HG03432 (cell line): ENCODE measurements around the gene FAM174C.

Experiments used
- ATAC-seq: cut with Tn5 transposase; IDR thresholded peaks from one replicate; pipeline ENCODE4 v1.9.1; 2021; ENCODE audit warnings: mild to moderate bottlenecking, moderate library complexity; ENCODE audit not compliant: unreplicated experiment

FAM174C gene

GRCh38 chr19:1284979-1285736 lies 9.8 kb downstream of the FAM174C start:
- no peak for ATAC-seq

DNA sequence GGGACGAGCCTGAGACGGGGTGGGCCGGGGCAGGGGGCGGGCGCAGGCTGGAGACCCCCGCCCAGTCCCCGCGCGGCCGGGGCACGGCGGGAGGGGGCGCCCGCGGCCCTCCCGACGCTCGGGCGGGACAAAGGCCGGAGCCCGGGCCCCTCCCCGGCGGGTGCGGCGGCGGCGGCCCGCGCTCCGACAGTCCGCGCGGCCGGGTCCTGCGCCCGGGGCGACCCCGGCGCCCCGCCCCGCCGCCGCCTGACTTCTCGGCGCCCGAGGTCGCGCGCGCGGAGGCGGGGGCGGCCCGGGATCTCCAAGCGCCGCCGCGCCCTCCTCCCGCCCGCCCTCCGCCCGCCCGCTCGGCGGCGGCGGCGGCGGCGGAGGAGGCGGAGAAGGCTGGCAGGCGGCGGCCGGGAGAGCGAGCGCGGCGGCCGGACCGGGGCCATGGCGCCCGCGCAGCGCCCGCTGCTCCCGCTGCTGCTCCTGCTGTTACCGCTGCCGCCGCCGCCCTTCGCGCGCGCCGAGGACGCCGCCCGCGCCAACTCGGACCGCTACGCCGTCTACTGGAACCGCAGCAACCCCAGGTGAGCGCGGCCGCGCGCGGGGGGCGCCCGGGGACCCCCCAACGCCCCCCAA lies 10.5 kb downstream of the FAM174C start, which contains the start of gene EFNA2:
TSS of gene EFNA2 (plus strand) at position 137 of the 624 bp plus-strand sequence. CDS start at position 433, 296 bp downstream.
- ATAC-seq: no peak

- ATAC-seq: no peak
These were observed 11.4 kb downstream of the FAM174C start for GRCh38 chr19:1286487-1287353.

GRCh38 chr19:1287354-1288225 lies 12.3 kb downstream of the FAM174C start:
- no peak for ATAC-seq

DNA sequence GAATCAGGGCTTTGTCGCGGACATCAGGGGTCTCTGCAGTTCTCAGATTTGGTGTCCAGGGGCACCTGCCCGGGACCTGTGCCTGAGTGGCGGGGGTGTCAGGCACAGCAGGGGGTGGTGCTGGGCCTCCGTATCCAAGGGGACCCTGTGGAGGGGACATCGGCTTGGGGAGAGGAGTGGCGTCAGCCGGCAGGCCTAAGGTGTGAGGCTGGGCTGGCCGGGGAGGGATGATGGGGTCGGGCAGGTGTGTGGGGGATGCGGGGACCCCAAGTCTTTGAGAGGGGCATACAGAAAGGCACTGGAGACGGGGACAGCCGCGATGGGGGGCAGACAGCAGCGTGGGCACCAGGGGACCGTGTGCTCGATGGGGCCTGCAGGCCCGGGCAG lies 12.9 kb downstream of the FAM174C start:
- ATAC-seq: no peak

DNA sequence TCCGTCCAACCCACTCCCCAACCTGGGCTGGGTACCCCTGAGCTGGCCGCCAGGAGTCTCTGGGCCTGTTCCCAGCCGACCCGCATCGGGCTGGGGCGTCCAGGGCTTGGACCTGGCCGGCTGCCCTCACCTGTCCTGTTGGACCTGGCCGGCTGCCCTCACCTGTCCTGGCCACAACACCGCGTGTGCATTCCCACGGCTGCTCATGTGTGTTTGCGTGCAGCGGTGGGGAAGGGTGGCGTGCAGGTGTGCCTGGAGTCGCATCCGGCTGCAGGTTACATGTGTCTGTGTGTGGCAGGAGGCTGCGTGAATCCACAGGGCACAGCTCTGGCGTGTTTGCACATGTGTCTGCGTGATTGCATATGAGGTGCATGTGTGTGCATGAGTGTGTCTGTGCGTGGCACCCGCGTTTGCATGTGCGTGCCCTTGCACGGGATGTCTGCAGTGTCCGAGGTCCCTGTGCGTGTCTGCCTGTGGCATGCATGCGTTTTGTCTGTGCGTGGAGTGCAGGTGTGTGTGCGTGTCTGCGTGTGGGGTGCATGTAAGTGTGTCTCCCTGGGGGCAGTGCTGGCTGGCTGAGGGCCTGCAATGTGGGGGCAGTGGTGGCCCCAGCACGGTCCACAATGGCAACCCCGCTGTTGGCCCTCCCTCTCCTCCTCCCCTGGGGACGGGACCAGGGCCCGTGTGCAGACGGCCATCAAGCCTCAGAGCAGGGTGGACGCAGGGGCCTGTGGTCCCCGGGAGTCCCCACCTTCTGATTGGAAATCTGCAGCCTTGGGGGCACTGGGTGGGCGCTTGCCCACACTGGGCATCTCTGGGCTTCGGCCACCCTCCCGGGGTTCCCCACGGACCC lies 13.7 kb downstream of the FAM174C start:
- no peak for ATAC-seq

DNA sequence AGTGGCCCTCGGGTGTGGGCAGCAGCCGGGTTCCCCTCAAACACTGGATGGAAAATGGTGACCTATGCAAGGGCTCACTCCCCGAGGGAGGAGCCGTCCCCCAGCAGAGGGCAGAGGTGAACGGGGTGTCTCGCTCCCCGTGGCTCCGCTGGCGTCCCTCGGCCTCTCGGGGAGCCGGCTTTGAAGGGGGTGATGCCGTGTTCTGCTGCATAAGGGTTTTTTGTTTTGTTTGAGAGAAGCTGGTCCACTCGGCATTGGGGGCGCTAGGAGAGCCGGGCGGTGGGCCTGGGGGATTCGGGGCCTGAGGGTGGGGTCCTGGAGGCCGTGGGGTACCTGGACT lies 14.3 kb downstream of the FAM174C start:
- ATAC-seq: no peak

DNA sequence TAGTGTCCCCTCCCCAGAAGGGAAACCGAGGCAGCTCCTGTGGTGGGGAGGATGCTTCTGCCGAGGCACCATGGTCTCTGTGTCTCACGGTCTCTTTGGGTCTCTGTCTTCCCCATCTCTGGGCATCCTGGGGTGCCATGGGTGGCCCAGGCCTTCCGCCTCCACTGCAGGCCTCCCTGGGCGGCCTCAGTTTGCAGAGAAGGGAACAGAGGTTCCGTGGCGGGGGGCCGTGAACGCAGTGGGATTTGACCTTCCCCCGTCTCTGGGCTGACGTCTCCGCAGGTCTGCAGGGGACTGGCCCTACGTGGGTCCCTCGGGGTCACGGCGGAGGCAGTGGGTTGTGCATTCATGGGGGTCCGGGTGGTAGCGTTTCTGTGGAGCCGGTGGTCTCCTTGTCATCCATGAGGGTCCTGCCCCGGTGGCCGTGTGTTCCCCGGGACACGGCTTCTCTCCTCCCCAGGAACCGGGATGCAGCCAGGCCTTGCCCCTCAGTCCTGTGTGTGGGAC lies 14.9 kb downstream of the FAM174C start:
- ATAC-seq: no peak

DNA sequence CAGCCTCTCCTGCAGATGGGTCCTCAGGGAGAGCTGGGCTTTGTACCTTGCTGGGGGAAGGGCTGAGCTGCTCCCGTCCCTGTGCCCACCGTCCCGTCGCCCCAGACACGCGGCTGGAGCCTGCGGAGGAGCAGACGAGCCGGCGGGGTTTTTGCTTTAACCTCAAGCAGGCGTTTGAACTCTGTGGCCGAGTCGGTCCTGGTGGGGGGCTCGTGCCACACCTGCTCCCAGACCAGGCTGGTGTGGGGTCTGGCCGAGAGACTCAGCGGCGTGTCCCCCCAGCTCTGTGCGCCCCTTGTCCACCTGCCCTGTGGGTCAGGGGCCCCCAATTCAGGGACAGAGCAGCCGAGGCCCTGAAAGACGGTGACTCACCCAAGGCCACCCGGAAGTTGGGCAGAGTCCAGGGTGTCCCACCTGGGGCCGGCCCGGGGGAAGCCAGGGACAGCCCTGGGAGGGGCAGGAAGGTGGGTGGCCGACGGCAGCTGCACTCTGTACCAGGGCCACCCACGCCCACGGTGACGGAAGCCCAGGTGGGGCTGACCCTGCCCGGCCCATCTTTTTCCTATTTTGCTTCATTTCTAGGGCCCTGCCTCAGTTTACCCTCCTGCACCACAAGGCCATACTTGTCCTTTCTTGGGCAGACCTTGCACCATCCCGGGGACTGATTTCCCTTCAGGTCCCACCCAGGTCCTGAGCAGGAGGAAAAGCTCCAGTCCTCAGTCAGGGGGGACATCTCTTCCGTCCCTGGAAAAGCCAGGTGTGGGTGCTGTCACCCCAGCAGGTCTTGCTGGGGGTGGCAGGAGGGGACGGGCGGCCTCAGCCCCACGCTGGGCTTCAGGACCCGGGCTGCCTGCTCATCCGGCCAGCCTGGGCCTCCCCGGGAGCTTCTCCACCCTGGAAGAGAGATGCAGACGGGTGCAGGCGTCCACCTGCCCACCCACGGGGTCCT lies 15.6 kb downstream of the FAM174C start:
- no peak for ATAC-seq

GRCh38 chr19:1291761-1292418 lies 16.6 kb downstream of the FAM174C start:
- ATAC-seq: no peak

GRCh38 chr19:1292419-1293151 lies 17.3 kb downstream of the FAM174C start:
- ATAC-seq: no peak

DNA sequence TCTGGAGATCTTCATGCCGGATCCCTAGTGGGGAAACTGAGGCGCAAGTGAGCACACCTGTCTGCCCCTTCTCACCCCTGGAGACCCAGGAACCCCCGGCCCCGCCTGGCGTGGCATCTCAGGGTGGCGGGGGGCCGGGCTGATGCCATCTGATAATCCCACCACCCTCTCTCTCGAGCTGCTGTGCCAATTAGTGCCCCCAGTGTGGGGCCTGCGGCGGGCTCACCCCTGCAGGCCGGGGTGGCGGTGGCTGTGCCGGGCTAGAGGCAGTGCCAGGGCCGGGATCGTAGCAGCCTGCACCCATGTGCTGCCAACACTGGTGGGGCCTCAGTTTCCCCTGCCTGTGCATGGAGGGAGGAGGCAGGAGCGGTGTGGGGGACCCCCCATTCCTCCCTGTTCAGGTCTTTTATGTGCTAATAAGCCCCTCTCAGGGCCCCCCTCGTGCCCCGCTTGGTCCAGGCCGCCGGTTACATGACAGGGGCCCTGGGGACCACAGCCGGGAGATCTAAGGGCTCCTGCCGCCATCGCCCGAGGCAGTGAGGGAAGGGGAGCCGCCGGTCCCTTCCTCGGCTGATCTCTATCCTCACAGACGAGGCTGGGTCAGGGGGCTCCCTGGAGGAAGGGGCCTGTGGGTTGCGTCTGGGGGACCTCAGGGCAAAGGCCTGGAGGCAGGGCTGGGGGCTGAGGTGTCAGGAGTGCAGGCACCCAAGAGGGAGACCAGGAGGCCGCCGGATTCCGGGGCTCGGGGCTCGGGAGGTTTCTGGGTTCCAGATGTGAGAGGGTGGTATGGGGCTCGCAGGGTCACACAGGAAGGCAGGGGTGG lies 18.7 kb downstream of the FAM174C start:
- no peak for ATAC-seq

DNA sequence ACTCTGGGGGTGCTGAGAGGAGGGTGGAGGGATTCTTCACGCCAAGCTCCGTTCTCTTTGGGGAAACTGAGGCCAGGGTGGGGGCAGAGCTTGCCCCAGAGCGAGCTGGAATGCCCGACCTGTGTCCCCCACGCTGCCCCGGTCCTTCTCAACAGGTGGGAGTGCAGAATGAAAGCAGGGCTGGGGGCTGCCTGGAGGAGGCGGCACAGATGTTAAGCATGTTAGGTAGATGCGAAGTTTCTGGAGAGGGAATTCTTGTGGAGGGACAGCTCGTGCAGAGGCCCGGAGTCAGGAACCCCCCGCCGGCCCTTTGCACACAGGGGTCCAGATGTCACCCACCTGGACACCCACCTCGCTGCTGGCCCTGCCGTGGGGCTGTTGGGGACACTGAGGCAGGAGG lies 19.4 kb downstream of the FAM174C start:
- ATAC-seq: no peak

DNA sequence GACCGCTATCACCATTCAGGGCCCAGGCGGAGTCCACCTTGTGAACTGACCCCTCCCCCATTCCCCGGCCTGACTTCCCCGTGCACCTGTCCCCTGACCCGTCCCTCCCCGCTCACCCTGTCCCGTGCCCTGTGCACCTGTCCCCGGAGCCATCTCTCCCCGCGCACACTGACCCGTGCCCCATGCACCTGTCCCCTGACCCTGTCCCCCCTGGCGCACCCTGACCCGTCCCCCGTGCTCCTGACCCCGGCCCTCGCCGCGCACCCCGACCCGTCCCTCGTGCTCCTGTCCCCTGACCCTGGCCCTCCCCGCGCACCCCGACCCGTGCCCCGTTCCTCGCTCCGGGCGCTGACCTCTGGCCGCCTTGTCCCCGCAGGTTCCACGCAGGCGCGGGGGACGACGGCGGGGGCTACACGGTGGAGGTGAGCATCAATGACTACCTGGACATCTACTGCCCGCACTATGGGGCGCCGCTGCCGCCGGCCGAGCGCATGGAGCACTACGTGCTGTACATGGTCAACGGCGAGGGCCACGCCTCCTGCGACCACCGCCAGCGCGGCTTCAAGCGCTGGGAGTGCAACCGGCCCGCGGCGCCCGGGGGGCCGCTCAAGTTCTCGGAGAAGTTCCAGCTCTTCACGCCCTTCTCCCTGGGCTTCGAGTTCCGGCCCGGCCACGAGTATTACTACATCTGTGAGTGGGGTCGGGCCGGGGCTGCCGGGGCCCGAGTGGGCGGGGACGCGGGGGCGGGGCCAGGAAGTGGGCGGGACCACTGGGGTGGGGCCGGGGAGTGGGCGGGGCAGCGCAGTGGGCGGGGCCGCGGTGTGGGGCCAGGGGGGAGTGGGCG lies 20.1 kb downstream of the FAM174C start:
- ATAC-seq: no peak

DNA sequence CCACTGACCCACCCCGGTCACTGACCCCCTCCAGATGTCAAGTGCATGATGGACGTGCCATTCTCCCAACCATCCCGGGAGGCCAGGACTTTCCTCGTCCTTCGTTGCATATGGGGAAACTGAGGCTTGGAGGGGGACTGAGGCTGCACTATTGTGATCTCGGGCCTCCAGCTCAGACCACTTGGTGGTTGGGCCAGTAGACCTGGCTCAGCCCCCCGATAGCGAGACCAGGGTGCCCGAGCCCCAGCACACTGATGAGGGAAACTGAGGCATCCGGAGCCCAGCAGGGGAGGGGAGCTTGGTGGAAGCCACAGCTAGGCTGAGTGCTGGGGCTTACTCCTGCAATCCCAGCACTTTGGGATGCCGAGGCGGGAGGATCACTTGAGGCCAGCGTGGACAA lies 20.7 kb downstream of the FAM174C start:
- no peak for ATAC-seq
